GM12874 (cell line): ENCODE data around the gene BCAM.

Source experiments
- CTCF ChIP-seq: IDR thresholded peaks from 2 replicates; pipeline ENCODE4 v1.5.1; 2011; ENCODE audit warnings: low read depth, mild to moderate bottlenecking, control low read depth, low read length, moderate library complexity; ENCODE audit not compliant: insufficient read depth

BCAM gene

GRCh38 chr19:44808463-44809371 lies at the start of gene BCAM:
Gene BCAM (plus strand): TSS chr19:44809103. CDS start chr19:44809125, 22 bp downstream.
- no peak for TF ChIP-seq CTCF

- no peak for TF ChIP-seq CTCF
Measured at GRCh38 chr19:44762038-44762437, 46.9 kb upstream of the BCAM start.

- no peak for TF ChIP-seq CTCF
Measured at GRCh38 chr19:44765033-44765948, 43.6 kb upstream of the BCAM start.

- no peak for TF ChIP-seq CTCF
Measured at GRCh38 chr19:44765949-44766335, 43.0 kb upstream of the BCAM start.

GRCh38 chr19:44767295-44768180 lies 41.4 kb upstream of the BCAM start:
- no peak for TF ChIP-seq CTCF

- peak; percentile 57 for TF ChIP-seq CTCF
Measured at GRCh38 chr19:44770550-44771257, 38.2 kb upstream of the BCAM start.
